ENCODE data around the gene STH.

GRCh38 chr17:45951403-45951802 is 47.6 kb upstream of the STH start:
- TF ChIP-seq, protein P1, sequence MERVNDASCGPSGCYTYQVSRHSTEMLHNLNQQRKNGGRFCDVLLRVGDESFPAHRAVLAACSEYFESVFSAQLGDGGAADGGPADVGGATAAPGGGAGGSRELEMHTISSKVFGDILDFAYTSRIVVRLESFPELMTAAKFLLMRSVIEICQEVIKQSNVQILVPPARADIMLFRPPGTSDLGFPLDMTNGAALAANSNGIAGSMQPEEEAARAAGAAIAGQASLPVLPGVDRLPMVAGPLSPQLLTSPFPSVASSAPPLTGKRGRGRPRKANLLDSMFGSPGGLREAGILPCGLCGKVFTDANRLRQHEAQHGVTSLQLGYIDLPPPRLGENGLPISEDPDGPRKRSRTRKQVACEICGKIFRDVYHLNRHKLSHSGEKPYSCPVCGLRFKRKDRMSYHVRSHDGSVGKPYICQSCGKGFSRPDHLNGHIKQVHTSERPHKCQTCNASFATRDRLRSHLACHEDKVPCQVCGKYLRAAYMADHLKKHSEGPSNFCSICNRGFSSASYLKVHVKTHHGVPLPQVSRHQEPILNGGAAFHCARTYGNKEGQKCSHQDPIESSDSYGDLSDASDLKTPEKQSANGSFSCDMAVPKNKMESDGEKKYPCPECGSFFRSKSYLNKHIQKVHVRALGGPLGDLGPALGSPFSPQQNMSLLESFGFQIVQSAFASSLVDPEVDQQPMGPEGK (CRISPR knock-in tag; IDR thresholded peaks at IDR 0.05; ENCODE audit: borderline replicate concordance) = no peak
- TF ChIP-seq RARB (CRISPR knock-in tag; IDR thresholded peaks at IDR 0.05) (no peak), ZNF565 (CRISPR knock-in tag; conservative IDR thresholded peaks at IDR 0.05; ENCODE audit: low read depth) (no peak), CSRNP3 (CRISPR knock-in tag; IDR thresholded peaks at IDR 0.05) (no peak)
